LHCN-M2 (cell line): ENCODE data around the gene TCP11. TPM values are rescaled to one million over a fixed set of nuclear protein-coding genes. Genes with fewer than 3 reads are reported as not detected.
"Not testable (repeated sequence)": the region's sequence is repeated elsewhere in the genome, so short reads cannot be mapped to it uniquely, and the experiment has no call there.

ENCODE experiments used
- DNase-seq: peaks from one replicate; pipeline ENCODE4 v3.0.0-alpha.2; 2012; ENCODE audit warnings: low read depth
- total RNA-seq: library from RNA; depleted of rRNA; stranded (reverse); fragments of >200 nt; gene quantifications from 2 replicates; pipeline ENCODE4 v1.2.3, GENCODE V29; 2014

Gene TCP11
- total RNA-seq, 1 experiment from 2014 or later: 0.23 TPM

GRCh38 chr6:35147486-35147885, 6.3 kb upstream of the TCP11 start:
- no peak for DNase-seq

GRCh38 chr6:35147026-35147425, 5.9 kb upstream of the TCP11 start:
- no peak for DNase-seq

GRCh38 chr6:35146453-35146852, 5.3 kb upstream of the TCP11 start:
- peak; percentile 55 for DNase-seq

GRCh38 chr6:35145757-35146156, 4.6 kb upstream of the TCP11 start:
- no peak for DNase-seq

GRCh38 chr6:35142588-35143569, 1.7 kb upstream of the TCP11 start:
- DNase-seq: peak; percentile 54

- no peak for DNase-seq
Measured at GRCh38 chr6:35140639-35141006, 516 bp downstream of the TCP11 start.

GRCh38 chr6:35139924-35140638, 1.1 kb downstream of the TCP11 start:
- peak; percentile 60 for DNase-seq

- DNase-seq: no peak
Measured at GRCh38 chr6:35139470-35139869, 1.7 kb downstream of the TCP11 start.

GRCh38 chr6:35138191-35138590, 2.9 kb downstream of the TCP11 start:
- DNase-seq: not testable (repeated sequence)

- no peak for DNase-seq
Measured at GRCh38 chr6:35136185-35136584, 5.0 kb downstream of the TCP11 start.

GRCh38 chr6:35128496-35128895, 12.6 kb downstream of the TCP11 start:
- peak; percentile 12 for DNase-seq

GRCh38 chr6:35128042-35128441, 13.1 kb downstream of the TCP11 start:
- no peak for DNase-seq

GRCh38 chr6:35124356-35124755, 16.8 kb downstream of the TCP11 start:
- no peak for DNase-seq

- no peak for DNase-seq
Measured at GRCh38 chr6:35120746-35121145, 20.4 kb downstream of the TCP11 start.

GRCh38 chr6:35108309-35108885, 32.7 kb downstream of the TCP11 start:
- no peak for DNase-seq

GRCh38 chr6:35107761-35108160, 33.4 kb downstream of the TCP11 start:
- not testable (repeated sequence) for DNase-seq

GRCh38 chr6:35107208-35107607, 33.9 kb downstream of the TCP11 start:
- DNase-seq: not testable (repeated sequence)

GRCh38 chr6:35106061-35106460, 35.1 kb downstream of the TCP11 start:
- DNase-seq: peak; percentile 31

GRCh38 chr6:35105078-35105477, 36.1 kb downstream of the TCP11 start:
- no peak for DNase-seq

GRCh38 chr6:35099116-35099515, 42.0 kb downstream of the TCP11 start:
- DNase-seq: no peak

GRCh38 chr6:35096129-35096862, 44.8 kb downstream of the TCP11 start:
- peak; percentile 88 for DNase-seq

GRCh38 chr6:35094183-35094582, 47.0 kb downstream of the TCP11 start:
- no peak for DNase-seq
